D721Med (cell line): Measurements from ENCODE around the gene LRRC32.

Source experiments
- DNase-seq: peaks from one replicate; pipeline ENCODE4 v3.0.0; 2011; ENCODE audit warnings: low spot score; ENCODE audit not compliant: insufficient read length
- FAIRE-seq: peaks from 2 replicates; lab custom pipeline; 2011; peaks lifted over from hg19 to GRCh38; lab: Jason Lieb, UNC
- CTCF ChIP-seq: IDR thresholded peaks from 2 replicates; pipeline ENCODE4 v1.5.1; 2012; ENCODE audit warnings: mild to moderate bottlenecking, control low read depth; ENCODE audit not compliant: insufficient read depth; ENCODE audit errors: missing control alignments

Gene LRRC32

GRCh38 chr11:76631566-76632308, 38.8 kb downstream of the LRRC32 start:
- DNase-seq (no peak), FAIRE-seq (no peak)
- TF ChIP-seq CTCF, result no peak

- no peak for TF ChIP-seq CTCF
- DNase-seq (no peak), FAIRE-seq (no peak)
Measured at GRCh38 chr11:76630600-76631281, 39.8 kb downstream of the LRRC32 start.

GRCh38 chr11:76629853-76630599, 40.5 kb downstream of the LRRC32 start:
- no peak for FAIRE-seq
- TF ChIP-seq CTCF, result no peak
- no peak for DNase-seq

- DNase-seq (no peak), FAIRE-seq (no peak)
- TF ChIP-seq CTCF, result no peak
Measured at GRCh38 chr11:76629116-76629852, 41.3 kb downstream of the LRRC32 start.

- no peak for TF ChIP-seq CTCF
- DNase-seq (no peak), FAIRE-seq (no peak)
Measured at GRCh38 chr11:76628408-76628947, 42.1 kb downstream of the LRRC32 start.

GRCh38 chr11:76627606-76628005, 42.9 kb downstream of the LRRC32 start:
- FAIRE-seq (no peak), DNase-seq (no peak)
- no peak for TF ChIP-seq CTCF
